Measurements from ENCODE around the gene MYO7B.
"Not testable (repeated sequence)": the region's sequence is repeated elsewhere in the genome, so short reads cannot be mapped to it uniquely, and the experiment has no call there.

MYO7B gene

GRCh38 chr2:127542231-127542630 is 6.7 kb downstream of the MYO7B start:
- ATAC-seq, result no peak
- TF ChIP-seq ZNF8 (CRISPR knock-in tag; IDR thresholded peaks at IDR 0.05) (no peak), ZNF70 (CRISPR knock-in tag; IDR thresholded peaks at IDR 0.05) (no peak), OSR1 (CRISPR knock-in tag; IDR thresholded peaks at IDR 0.05) (no peak)

GRCh38 chr2:127543013-127543501 is 7.6 kb downstream of the MYO7B start:
- ATAC-seq, result not testable (repeated sequence)

DNA sequence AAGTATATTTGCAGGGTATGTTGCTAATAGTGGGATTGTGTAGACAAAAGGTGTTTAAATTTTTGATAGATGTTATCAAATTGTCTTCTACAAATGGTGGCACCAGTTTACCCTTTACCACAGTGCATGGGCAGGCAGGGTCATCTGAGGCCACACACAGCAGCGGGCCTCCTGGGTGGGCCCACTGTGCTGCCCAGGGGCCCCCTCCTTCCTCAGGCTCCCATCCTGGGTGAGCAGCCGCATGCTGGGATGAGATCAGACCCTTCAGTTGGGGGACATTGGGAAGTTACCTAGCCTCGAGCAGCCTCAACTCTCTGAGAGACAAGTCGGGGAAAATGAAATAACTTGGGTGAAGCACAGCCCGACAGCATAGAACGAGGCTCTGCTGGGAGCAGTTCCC is 9.7 kb downstream of the MYO7B start:
- TF ChIP-seq, protein P1, sequence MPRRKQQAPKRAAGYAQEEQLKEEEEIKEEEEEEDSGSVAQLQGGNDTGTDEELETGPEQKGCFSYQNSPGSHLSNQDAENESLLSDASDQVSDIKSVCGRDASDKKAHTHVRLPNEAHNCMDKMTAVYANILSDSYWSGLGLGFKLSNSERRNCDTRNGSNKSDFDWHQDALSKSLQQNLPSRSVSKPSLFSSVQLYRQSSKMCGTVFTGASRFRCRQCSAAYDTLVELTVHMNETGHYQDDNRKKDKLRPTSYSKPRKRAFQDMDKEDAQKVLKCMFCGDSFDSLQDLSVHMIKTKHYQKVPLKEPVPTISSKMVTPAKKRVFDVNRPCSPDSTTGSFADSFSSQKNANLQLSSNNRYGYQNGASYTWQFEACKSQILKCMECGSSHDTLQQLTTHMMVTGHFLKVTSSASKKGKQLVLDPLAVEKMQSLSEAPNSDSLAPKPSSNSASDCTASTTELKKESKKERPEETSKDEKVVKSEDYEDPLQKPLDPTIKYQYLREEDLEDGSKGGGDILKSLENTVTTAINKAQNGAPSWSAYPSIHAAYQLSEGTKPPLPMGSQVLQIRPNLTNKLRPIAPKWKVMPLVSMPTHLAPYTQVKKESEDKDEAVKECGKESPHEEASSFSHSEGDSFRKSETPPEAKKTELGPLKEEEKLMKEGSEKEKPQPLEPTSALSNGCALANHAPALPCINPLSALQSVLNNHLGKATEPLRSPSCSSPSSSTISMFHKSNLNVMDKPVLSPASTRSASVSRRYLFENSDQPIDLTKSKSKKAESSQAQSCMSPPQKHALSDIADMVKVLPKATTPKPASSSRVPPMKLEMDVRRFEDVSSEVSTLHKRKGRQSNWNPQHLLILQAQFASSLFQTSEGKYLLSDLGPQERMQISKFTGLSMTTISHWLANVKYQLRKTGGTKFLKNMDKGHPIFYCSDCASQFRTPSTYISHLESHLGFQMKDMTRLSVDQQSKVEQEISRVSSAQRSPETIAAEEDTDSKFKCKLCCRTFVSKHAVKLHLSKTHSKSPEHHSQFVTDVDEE (CRISPR knock-in tag; IDR thresholded peaks at IDR 0.05), result no peak
- TF ChIP-seq ESRRG (CRISPR knock-in tag; IDR thresholded peaks at IDR 0.05), result no peak
- no peak for TF ChIP-seq RARB (CRISPR knock-in tag; IDR thresholded peaks at IDR 0.05)
- no peak for TF ChIP-seq TCF4 (CRISPR knock-in tag; IDR thresholded peaks at IDR 0.05; ENCODE audit: borderline replicate concordance)
- no peak for TF ChIP-seq OSR1 (CRISPR knock-in tag; IDR thresholded peaks at IDR 0.05)
- TF ChIP-seq POU6F1 (CRISPR knock-in tag; IDR thresholded peaks at IDR 0.05; ENCODE audit: borderline replicate concordance, low read depth), result no peak
- no peak for TF ChIP-seq SNAI2 (CRISPR knock-in tag; IDR thresholded peaks at IDR 0.05)
- no peak for TF ChIP-seq PATZ1 (CRISPR knock-in tag; IDR thresholded peaks at IDR 0.05; ENCODE audit: borderline replicate concordance)
- TF ChIP-seq ZC3H10 (CRISPR knock-in tag; IDR thresholded peaks at IDR 0.05), result no peak
- no peak for TF ChIP-seq GLIS3 (CRISPR knock-in tag; IDR thresholded peaks at IDR 0.05)
- no peak for TF ChIP-seq ZNF565 (CRISPR knock-in tag; conservative IDR thresholded peaks at IDR 0.05; ENCODE audit: low read depth)
- no peak for TF ChIP-seq ZFP3 (CRISPR knock-in tag; IDR thresholded peaks at IDR 0.05)
- no peak for TF ChIP-seq PPARA (CRISPR knock-in tag; IDR thresholded peaks at IDR 0.05; ENCODE audit: borderline replicate concordance)
- no peak for TF ChIP-seq ZNF8 (CRISPR knock-in tag; IDR thresholded peaks at IDR 0.05)
- TF ChIP-seq BACH2 (CRISPR knock-in tag; IDR thresholded peaks at IDR 0.05; ENCODE audit: borderline replicate concordance), result no peak
- TF ChIP-seq TOX (CRISPR knock-in tag; IDR thresholded peaks at IDR 0.05; ENCODE audit: borderline replicate concordance), result no peak
- no peak for TF ChIP-seq ZNF70 (CRISPR knock-in tag; IDR thresholded peaks at IDR 0.05)
- no peak for TF ChIP-seq ARNTL (CRISPR knock-in tag; IDR thresholded peaks at IDR 0.05; ENCODE audit: borderline replicate concordance, low read depth)
- no peak for ATAC-seq

DNA sequence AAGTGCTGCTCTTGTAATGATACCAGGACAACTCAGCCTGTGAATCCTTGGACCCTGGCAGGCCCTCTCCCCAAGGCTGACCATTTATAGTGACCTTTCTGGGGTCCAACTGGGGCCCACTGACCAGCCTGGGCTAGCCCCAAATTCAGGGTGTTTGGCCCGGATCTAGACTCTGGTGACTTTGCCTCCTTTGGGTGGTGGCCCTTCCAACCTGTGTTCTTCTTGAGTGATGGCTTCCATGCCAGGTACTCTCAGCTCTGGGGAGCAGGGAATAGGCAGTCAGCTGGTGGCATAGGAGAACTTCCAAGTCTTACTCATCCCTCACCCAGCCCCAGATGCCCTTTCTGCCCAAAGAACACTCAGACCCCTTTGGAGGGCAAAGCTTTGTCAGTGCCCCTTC is 10.3 kb downstream of the MYO7B start:
- no peak for ATAC-seq
- TF ChIP-seq OSR1 (CRISPR knock-in tag; IDR thresholded peaks at IDR 0.05), result no peak
- no peak for TF ChIP-seq POU6F1 (CRISPR knock-in tag; IDR thresholded peaks at IDR 0.05; ENCODE audit: borderline replicate concordance, low read depth)
- TF ChIP-seq TCF4 (CRISPR knock-in tag; IDR thresholded peaks at IDR 0.05; ENCODE audit: borderline replicate concordance), result no peak
- no peak for TF ChIP-seq ISL1 (CRISPR knock-in tag; IDR thresholded peaks at IDR 0.05)
- no peak for TF ChIP-seq ARNTL (CRISPR knock-in tag; IDR thresholded peaks at IDR 0.05; ENCODE audit: borderline replicate concordance, low read depth)
- TF ChIP-seq CSDC2 (CRISPR knock-in tag; IDR thresholded peaks at IDR 0.05), result no peak
- TF ChIP-seq TOX (CRISPR knock-in tag; IDR thresholded peaks at IDR 0.05; ENCODE audit: borderline replicate concordance), result no peak
- no peak for TF ChIP-seq ZNF70 (CRISPR knock-in tag; IDR thresholded peaks at IDR 0.05)
- TF ChIP-seq ESRRG (CRISPR knock-in tag; IDR thresholded peaks at IDR 0.05), result no peak
- TF ChIP-seq, protein P2, sequence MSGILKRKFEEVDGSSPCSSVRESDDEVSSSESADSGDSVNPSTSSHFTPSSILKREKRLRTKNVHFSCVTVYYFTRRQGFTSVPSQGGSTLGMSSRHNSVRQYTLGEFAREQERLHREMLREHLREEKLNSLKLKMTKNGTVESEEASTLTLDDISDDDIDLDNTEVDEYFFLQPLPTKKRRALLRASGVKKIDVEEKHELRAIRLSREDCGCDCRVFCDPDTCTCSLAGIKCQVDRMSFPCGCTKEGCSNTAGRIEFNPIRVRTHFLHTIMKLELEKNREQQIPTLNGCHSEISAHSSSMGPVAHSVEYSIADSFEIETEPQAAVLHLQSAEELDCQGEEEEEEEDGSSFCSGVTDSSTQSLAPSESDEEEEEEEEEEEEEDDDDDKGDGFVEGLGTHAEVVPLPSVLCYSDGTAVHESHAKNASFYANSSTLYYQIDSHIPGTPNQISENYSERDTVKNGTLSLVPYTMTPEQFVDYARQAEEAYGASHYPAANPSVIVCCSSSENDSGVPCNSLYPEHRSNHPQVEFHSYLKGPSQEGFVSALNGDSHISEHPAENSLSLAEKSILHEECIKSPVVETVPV (CRISPR knock-in tag; IDR thresholded peaks at IDR 0.05), result no peak
- TF ChIP-seq RARB (CRISPR knock-in tag; IDR thresholded peaks at IDR 0.05), result no peak
- no peak for TF ChIP-seq ZC3H10 (CRISPR knock-in tag; IDR thresholded peaks at IDR 0.05)
- no peak for TF ChIP-seq PATZ1 (CRISPR knock-in tag; IDR thresholded peaks at IDR 0.05; ENCODE audit: borderline replicate concordance)
- no peak for TF ChIP-seq ZFP30 (CRISPR knock-in tag; IDR thresholded peaks at IDR 0.05)

All from SK-N-SH treated with all-trans-retinoic acid at 6 μM for 48 hours (cell line).